Tibial artery (tissue), 4 donors: Measurements from ENCODE around the gene CCDC136.

Experiments used
- DNase-seq, 2 donors: peaks; one replicate each; pipeline ENCODE4 v3.0.0-alpha.2; 2019
- H3K27ac ChIP-seq, 2 donors: fragments of 200-600 bp; sonication (generic) in 1 of 2; 1 replicate in 1 of 2; 2 replicates in 1 of 2; pipeline ENCODE4 v1.5.1; 2018 to 2019; ENCODE audit warnings: mild to moderate bottlenecking in 1 of 2
- H3K27me3 ChIP-seq, 2 donors: fragments of 200-600 bp; sonication (generic) in 1 of 2; one replicate each; pipeline versions ENCODE4 v1.5.1 to v1.6.0; 2016 to 2019
- H3K36me3 ChIP-seq, 3 donors: fragments of 200-600 bp; sonication (generic) in 2 of 3; one replicate each; pipeline ENCODE4 v1.5.1; 2016 to 2019; ENCODE audit warnings: mild to moderate bottlenecking in 2 of 3
- H3K4me1 ChIP-seq, 4 donors: fragments of 200-600 bp; sonication (generic) in 2 of 4; 1 replicate in 3 of 4; 2 replicates in 1 of 4; pipeline ENCODE4 v1.5.1; 2016 to 2019
- H3K4me3 ChIP-seq, 2 donors: fragments of 200-600 bp; sonication (generic) in 1 of 2; 1 replicate in 1 of 2; 2 replicates in 1 of 2; pipeline ENCODE4 v1.5.1; 2018 to 2019; ENCODE audit warnings: mild to moderate bottlenecking in 2 of 2
- H3K9me3 ChIP-seq, 3 donors: fragments of 200-600 bp; sonication (generic) in 1 of 3; one replicate each; pipeline ENCODE4 v1.5.1; 2016 to 2019
- CTCF ChIP-seq, 2 experiments: fragments of 200-600 bp in 1 of 2; fragments of 450-650 bp in 1 of 2; IDR thresholded peaks; one replicate each; pipeline ENCODE4 v1.5.1; 2017 to 2019; ENCODE audit warnings: antibody characterized with exemption in 2 of 2, mild to moderate bottlenecking in 1 of 2, moderate library complexity in 1 of 2
- intact Hi-C: fragments of 100-400 bp; cut with DNase I; formaldehyde crosslinking; loops from one replicate; pipeline ENCODE4 v1.15.0; 2023; ENCODE audit warnings: low total_unique reads

CCDC136 gene

GRCh38 chr7:128838981-128839731 lies 47.4 kb downstream of the CCDC136 start:
- Histone ChIP-seq H3K4me3 (no peak overlapping the region), H3K36me3 (peaks cover 30 to 72% (median 70%) of the 10 kb centered on the region in 3 donors), H3K9me3 (no peaks in the 10 kb centered on the region), H3K27me3 (no peaks in the 10 kb centered on the region), H3K4me1 (peaks cover 0 to 20% (median 12%) of the 10 kb centered on the region in 4 donors), H3K27ac (no peak overlapping the region)
- intact Hi-C loops, result no loop called here
- no peak for TF ChIP-seq CTCF (IDR thresholded peaks at IDR 0.05)
- DNase-seq, result no peak

GRCh38 chr7:128839751-128840177 lies 48.0 kb downstream of the CCDC136 start:
- no peak for DNase-seq
- intact Hi-C loops, result no loop called here
- H3K36me3 ChIP-seq, result peaks cover 34 to 77% (median 76%) of the 10 kb centered on the region in 3 donors
- H3K4me3 ChIP-seq, result no peak overlapping the region
- peaks cover 0 to 19% (median 11%) of the 10 kb centered on the region in 4 donors for H3K4me1 ChIP-seq
- no peak for TF ChIP-seq CTCF (IDR thresholded peaks at IDR 0.05)
- H3K27ac ChIP-seq, result no peak overlapping the region
- H3K9me3 ChIP-seq, result no peaks in the 10 kb centered on the region
- H3K27me3 ChIP-seq, result no peaks in the 10 kb centered on the region

- Histone ChIP-seq H3K4me3 (no peak overlapping the region), H3K9me3 (no peaks in the 10 kb centered on the region), H3K4me1 (peaks cover 0 to 12% (median 10%) of the 10 kb centered on the region in 4 donors), H3K27me3 (no peaks in the 10 kb centered on the region), H3K36me3 (peaks cover 38 to 85% (median 84%) of the 10 kb centered on the region in 3 donors), H3K27ac (no peak overlapping the region)
- DNase-seq, result no peak
- TF ChIP-seq CTCF (IDR thresholded peaks at IDR 0.05), result no peak
- intact Hi-C loops, result no loop called here
These were observed 48.8 kb downstream of the CCDC136 start for GRCh38 chr7:128840326-128841170.

- H3K27ac ChIP-seq, result peak overlapping the region in 1 of 2 donors; percentile 47
These were observed 49.5 kb downstream of the CCDC136 start for GRCh38 chr7:128841171-128841690.

More at GRCh38 chr7:128841171-128841690, 49.5 kb downstream of the CCDC136 start:
- DNase-seq, result no peak
- TF ChIP-seq CTCF (IDR thresholded peaks at IDR 0.05), result no peak
- peaks cover 38 to 91% (median 90%) of the 10 kb centered on the region in 3 donors for H3K36me3 ChIP-seq
- no peaks in the 10 kb centered on the region for H3K27me3 ChIP-seq
- H3K9me3 ChIP-seq, result no peaks in the 10 kb centered on the region
- intact Hi-C loops, result no loop called here
- peaks cover 0 to 5% (median 5%) of the 10 kb centered on the region in 4 donors for H3K4me1 ChIP-seq
- H3K4me3 ChIP-seq, result no peak overlapping the region
